HepG2 (cell line): ENCODE results near the gene MIF4GD. TPM values are rescaled to one million over a fixed set of nuclear protein-coding genes. Genes with fewer than 3 reads are reported as not detected.

Experiments used
- KAT7 ChIP-seq: IDR thresholded peaks from 2 replicates; pipeline ENCODE4 v1.6.1; 2018; ENCODE audit warnings: borderline replicate concordance, missing compliant biosample characterization
- MAF1 ChIP-seq: sonication (generic); formaldehyde crosslinking; IDR thresholded peaks from 2 replicates; pipeline ENCODE4 v1.5.0; 2020; ENCODE audit warnings: missing genetic modification reagents, borderline replicate concordance
- MTA3 ChIP-seq: sonication (generic); formaldehyde crosslinking; IDR thresholded peaks from 2 replicates; pipeline ENCODE4 v1.4.0; 2020; ENCODE audit warnings: missing genetic modification reagents
- POLR2A ChIP-seq, 2 experiments: IDR thresholded peaks; 2 replicates each; pipeline ENCODE4 v1.6.1; 2011; ENCODE audit warnings: low read depth in 2 of 2, low read length in 2 of 2, mild to moderate bottlenecking in 1 of 2, moderate library complexity in 1 of 2; ENCODE audit not compliant: insufficient read depth in 1 of 2
- SALL1 ChIP-seq: sonication (generic); formaldehyde crosslinking; IDR thresholded peaks from 2 replicates; pipeline ENCODE4 v1.8.0; 2022; ENCODE audit warnings: mild to moderate bottlenecking, missing genetic modification reagents
- SOX5 ChIP-seq: IDR thresholded peaks from 2 replicates; pipeline ENCODE4 v1.6.1; 2016; ENCODE audit warnings: borderline replicate concordance
- TBL1XR1 ChIP-seq: fragments of 150-350 bp; IDR thresholded peaks from 2 replicates; pipeline ENCODE4 v1.6.1; 2014; ENCODE audit warnings: borderline replicate concordance, low read length; ENCODE audit not compliant: partially characterized antibody
- ZNF34 ChIP-seq: sonication (generic); formaldehyde crosslinking; IDR thresholded peaks from 2 replicates; pipeline ENCODE4 v1.4.0; 2020; ENCODE audit warnings: mild to moderate bottlenecking, missing genetic modification reagents, borderline replicate concordance
- ZNF83 ChIP-seq: sonication (generic); formaldehyde crosslinking; IDR thresholded peaks from 2 replicates; pipeline ENCODE4 v1.4.0; 2020; ENCODE audit warnings: missing genetic modification reagents, mild to moderate bottlenecking, borderline replicate concordance
- polyA plus RNA-seq, 8 experiments: library from polyadenylated mRNA; depleted of rRNA in 3 of 8; stranded (reverse) in 7 of 8; unstranded in 1 of 8; fragments of >200 nt; fragmentation: Illumina TruSeq in 4 of 8; extraction: Trizol in 4 of 8; gene quantifications; 2 replicates each; pipeline versions ENCODE4 v1.2.1 to v1.2.3, GENCODE V29; 2011 to 2016; ENCODE audit warnings: low read depth in 4 of 8, missing spikeins in 1 of 8, mixed read lengths in 1 of 8; ENCODE audit not compliant: insufficient read depth in 1 of 8
- total RNA-seq, 5 experiments: library from RNA; depleted of rRNA; stranded (reverse); fragments of >200 nt; fragmentation: Illumina TruSeq; extraction: Trizol; gene quantifications; 2 replicates each; pipeline ENCODE4 v1.2.3, GENCODE V29; 2016; ENCODE audit warnings: low read depth in 1 of 5
- TF ChIP-seq, protein P1 (sequence below): sonication (generic); formaldehyde crosslinking; IDR thresholded peaks from 2 replicates; pipeline ENCODE4 v1.5.1; 2020; ENCODE audit warnings: mild to moderate bottlenecking, missing genetic modification reagents, moderate library complexity
- TF ChIP-seq, protein P2 (sequence below): IDR thresholded peaks from 2 replicates; pipeline ENCODE4 v1.4.0; 2020; ENCODE audit warnings: mild to moderate bottlenecking, missing genetic modification reagents
- TF ChIP-seq, protein P3 (sequence below): sonication (generic); formaldehyde crosslinking; IDR thresholded peaks from 2 replicates; pipeline ENCODE4 v1.9.0; 2021; ENCODE audit warnings: missing genetic modification reagents, borderline replicate concordance

MIF4GD gene
- total and polyA plus RNA-seq, 2 of the 13 experiments (the other 11 are each of a cell fraction or from before 2014, with no cell fraction given) = 14.0 to 28.0 TPM

- TF ChIP-seq, protein P1, sequence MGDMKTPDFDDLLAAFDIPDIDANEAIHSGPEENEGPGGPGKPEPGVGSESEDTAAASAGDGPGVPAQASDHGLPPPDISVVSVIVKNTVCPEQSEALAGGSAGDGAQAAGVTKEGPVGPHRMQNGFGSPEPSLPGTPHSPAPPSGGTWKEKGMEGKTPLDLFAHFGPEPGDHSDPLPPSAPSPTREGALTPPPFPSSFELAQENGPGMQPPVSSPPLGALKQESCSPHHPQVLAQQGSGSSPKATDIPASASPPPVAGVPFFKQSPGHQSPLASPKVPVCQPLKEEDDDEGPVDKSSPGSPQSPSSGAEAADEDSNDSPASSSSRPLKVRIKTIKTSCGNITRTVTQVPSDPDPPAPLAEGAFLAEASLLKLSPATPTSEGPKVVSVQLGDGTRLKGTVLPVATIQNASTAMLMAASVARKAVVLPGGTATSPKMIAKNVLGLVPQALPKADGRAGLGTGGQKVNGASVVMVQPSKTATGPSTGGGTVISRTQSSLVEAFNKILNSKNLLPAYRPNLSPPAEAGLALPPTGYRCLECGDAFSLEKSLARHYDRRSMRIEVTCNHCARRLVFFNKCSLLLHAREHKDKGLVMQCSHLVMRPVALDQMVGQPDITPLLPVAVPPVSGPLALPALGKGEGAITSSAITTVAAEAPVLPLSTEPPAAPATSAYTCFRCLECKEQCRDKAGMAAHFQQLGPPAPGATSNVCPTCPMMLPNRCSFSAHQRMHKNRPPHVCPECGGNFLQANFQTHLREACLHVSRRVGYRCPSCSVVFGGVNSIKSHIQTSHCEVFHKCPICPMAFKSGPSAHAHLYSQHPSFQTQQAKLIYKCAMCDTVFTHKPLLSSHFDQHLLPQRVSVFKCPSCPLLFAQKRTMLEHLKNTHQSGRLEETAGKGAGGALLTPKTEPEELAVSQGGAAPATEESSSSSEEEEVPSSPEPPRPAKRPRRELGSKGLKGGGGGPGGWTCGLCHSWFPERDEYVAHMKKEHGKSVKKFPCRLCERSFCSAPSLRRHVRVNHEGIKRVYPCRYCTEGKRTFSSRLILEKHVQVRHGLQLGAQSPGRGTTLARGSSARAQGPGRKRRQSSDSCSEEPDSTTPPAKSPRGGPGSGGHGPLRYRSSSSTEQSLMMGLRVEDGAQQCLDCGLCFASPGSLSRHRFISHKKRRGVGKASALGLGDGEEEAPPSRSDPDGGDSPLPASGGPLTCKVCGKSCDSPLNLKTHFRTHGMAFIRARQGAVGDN (CRISPR knock-in tag) = peak; percentile 44
- TF ChIP-seq, protein P2, sequence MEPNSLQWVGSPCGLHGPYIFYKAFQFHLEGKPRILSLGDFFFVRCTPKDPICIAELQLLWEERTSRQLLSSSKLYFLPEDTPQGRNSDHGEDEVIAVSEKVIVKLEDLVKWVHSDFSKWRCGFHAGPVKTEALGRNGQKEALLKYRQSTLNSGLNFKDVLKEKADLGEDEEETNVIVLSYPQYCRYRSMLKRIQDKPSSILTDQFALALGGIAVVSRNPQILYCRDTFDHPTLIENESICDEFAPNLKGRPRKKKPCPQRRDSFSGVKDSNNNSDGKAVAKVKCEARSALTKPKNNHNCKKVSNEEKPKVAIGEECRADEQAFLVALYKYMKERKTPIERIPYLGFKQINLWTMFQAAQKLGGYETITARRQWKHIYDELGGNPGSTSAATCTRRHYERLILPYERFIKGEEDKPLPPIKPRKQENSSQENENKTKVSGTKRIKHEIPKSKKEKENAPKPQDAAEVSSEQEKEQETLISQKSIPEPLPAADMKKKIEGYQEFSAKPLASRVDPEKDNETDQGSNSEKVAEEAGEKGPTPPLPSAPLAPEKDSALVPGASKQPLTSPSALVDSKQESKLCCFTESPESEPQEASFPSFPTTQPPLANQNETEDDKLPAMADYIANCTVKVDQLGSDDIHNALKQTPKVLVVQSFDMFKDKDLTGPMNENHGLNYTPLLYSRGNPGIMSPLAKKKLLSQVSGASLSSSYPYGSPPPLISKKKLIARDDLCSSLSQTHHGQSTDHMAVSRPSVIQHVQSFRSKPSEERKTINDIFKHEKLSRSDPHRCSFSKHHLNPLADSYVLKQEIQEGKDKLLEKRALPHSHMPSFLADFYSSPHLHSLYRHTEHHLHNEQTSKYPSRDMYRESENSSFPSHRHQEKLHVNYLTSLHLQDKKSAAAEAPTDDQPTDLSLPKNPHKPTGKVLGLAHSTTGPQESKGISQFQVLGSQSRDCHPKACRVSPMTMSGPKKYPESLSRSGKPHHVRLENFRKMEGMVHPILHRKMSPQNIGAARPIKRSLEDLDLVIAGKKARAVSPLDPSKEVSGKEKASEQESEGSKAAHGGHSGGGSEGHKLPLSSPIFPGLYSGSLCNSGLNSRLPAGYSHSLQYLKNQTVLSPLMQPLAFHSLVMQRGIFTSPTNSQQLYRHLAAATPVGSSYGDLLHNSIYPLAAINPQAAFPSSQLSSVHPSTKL (CRISPR knock-in tag) = no peak
- no peak for TF ChIP-seq SOX5 (CRISPR knock-in tag)
- TF ChIP-seq SALL1 (CRISPR knock-in tag) = peak; percentile 28; the same call in 1 of the 2 replicates
- TF ChIP-seq, protein P3, sequence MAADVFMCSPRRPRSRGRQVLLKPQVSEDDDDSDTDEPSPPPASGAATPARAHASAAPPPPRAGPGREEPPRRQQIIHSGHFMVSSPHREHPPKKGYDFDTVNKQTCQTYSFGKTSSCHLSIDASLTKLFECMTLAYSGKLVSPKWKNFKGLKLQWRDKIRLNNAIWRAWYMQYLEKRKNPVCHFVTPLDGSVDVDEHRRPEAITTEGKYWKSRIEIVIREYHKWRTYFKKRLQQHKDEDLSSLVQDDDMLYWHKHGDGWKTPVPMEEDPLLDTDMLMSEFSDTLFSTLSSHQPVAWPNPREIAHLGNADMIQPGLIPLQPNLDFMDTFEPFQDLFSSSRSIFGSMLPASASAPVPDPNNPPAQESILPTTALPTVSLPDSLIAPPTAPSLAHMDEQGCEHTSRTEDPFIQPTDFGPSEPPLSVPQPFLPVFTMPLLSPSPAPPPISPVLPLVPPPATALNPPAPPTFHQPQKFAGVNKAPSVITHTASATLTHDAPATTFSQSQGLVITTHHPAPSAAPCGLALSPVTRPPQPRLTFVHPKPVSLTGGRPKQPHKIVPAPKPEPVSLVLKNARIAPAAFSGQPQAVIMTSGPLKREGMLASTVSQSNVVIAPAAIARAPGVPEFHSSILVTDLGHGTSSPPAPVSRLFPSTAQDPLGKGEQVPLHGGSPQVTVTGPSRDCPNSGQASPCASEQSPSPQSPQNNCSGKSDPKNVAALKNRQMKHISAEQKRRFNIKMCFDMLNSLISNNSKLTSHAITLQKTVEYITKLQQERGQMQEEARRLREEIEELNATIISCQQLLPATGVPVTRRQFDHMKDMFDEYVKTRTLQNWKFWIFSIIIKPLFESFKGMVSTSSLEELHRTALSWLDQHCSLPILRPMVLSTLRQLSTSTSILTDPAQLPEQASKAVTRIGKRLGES = no peak
- TF ChIP-seq POLR2A (IDR thresholded peaks at IDR 0.05; ENCODE audit: insufficient read depth in 1 of 2, low read depth in 2 of 2, low read length in 2 of 2) = no peak; a peak in 2 of 4 replicates
- no peak for TF ChIP-seq MTA3 (CRISPR knock-in tag)
- no peak for TF ChIP-seq MAF1 (CRISPR knock-in tag)
- no peak for TF ChIP-seq TBL1XR1
- no peak for TF ChIP-seq ZNF83 (CRISPR knock-in tag)
- no peak for TF ChIP-seq ZNF34
- TF ChIP-seq KAT7 = no peak
These were observed 32.3 kb downstream of the MIF4GD start (continued) for GRCh38 chr17:75238684-75239191.
